ENCODE measurements around the gene TLR8. TPM values are rescaled to one million over a fixed set of nuclear protein-coding genes. Genes with fewer than 3 reads are reported as not detected.

TLR8 gene
- total RNA-seq, 4 donors from 2014 or later, result 0.47 to 6.7 (median 1.7) TPM

DNA sequence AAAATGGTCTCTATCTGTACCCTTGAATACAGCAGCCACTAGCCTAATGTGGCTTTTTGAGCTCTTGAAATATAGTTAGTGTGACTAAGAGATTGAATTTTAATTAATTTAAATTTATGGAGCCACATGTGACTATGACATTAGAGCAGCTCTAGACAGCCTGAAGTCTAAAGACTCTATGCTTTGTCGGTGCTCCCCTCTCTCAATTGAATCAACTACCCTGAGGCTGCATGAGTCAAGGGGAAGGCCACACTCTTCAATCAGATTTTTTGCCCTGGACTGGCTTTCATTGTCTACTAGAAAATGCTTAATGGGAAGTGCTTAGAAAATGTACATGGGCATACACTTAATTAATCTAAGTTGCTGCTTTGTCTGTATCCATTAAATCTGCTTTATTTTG, 27.9 kb upstream of the TLR8 start:
- Histone ChIP-seq H3K9me3 (no peaks in the 10 kb centered on the region), H3K27ac (no peak overlapping the region), H3K4me1 (no peaks in the 10 kb centered on the region), H3K36me3 (no peaks in the 10 kb centered on the region), H3K27me3 (no peaks in the 10 kb centered on the region), H3K4me3 (no peak overlapping the region)
- no peak for ATAC-seq
- TF ChIP-seq, protein P1, sequence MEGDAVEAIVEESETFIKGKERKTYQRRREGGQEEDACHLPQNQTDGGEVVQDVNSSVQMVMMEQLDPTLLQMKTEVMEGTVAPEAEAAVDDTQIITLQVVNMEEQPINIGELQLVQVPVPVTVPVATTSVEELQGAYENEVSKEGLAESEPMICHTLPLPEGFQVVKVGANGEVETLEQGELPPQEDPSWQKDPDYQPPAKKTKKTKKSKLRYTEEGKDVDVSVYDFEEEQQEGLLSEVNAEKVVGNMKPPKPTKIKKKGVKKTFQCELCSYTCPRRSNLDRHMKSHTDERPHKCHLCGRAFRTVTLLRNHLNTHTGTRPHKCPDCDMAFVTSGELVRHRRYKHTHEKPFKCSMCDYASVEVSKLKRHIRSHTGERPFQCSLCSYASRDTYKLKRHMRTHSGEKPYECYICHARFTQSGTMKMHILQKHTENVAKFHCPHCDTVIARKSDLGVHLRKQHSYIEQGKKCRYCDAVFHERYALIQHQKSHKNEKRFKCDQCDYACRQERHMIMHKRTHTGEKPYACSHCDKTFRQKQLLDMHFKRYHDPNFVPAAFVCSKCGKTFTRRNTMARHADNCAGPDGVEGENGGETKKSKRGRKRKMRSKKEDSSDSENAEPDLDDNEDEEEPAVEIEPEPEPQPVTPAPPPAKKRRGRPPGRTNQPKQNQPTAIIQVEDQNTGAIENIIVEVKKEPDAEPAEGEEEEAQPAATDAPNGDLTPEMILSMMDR (IDR thresholded peaks at IDR 0.05), result no peak
- whole genome bisulfite sequencing, 2 donors (ENCODE audit: low coverage in 1 of 2), result 86% methylated on average over 1 of the region's 1 CpG; no CpG with 5 or more reads in 1 of the 2 donors

DNA sequence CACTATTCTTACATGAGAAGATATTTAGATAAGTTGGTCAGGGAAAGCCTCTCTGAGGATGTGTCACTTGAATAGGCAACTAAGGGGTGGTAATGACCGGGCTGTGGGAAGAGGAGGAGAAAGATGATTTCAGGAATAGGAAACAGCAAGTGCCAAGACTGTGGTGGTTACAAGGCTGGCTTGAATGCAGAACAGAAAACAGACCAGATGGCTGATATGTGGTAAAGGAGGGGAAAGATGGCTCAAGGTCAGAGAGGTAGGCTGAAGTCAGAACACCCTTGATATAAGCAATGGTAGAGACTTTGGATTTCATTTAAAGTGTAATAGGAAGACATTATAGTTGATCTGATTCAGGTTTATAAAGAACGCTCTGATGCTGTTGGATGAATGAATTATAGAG, 24.5 kb upstream of the TLR8 start:
- no peaks in the 10 kb centered on the region for H3K4me1 ChIP-seq
- no peak for ATAC-seq
- no peaks in the 10 kb centered on the region for H3K9me3 ChIP-seq
- H3K27ac ChIP-seq, result no peak overlapping the region
- H3K27me3 ChIP-seq, result no peaks in the 10 kb centered on the region
- TF ChIP-seq EP300 (IDR thresholded peaks at IDR 0.05) (no peak), POLR2A (IDR thresholded peaks at IDR 0.05) (no peak), POLR2AphosphoS5 (IDR thresholded peaks at IDR 0.05) (no peak)
- TF ChIP-seq, protein P1 (IDR thresholded peaks at IDR 0.05), result no peak
- WGBS, 2 donors (ENCODE audit: low coverage in 1 of 2), result 50 to 82% methylated on average over 1 to 2 of the region's 2 CpGs
- no peaks in the 10 kb centered on the region for H3K36me3 ChIP-seq
- H3K4me3 ChIP-seq, result no peak overlapping the region

DNA sequence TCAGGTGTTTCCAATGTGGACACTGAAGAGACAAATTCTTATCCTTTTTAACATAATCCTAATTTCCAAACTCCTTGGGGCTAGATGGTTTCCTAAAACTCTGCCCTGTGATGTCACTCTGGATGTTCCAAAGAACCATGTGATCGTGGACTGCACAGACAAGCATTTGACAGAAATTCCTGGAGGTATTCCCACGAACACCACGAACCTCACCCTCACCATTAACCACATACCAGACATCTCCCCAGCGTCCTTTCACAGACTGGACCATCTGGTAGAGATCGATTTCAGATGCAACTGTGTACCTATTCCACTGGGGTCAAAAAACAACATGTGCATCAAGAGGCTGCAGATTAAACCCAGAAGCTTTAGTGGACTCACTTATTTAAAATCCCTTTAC, 20.9 kb upstream of the TLR8 start:
- no peak for ATAC-seq
- TF ChIP-seq EP300 (IDR thresholded peaks at IDR 0.05) (no peak), POLR2A (IDR thresholded peaks at IDR 0.05) (no peak), POLR2AphosphoS5 (IDR thresholded peaks at IDR 0.05) (no peak)
- TF ChIP-seq, protein P1 (IDR thresholded peaks at IDR 0.05), result no peak
- Histone ChIP-seq H3K9me3 (no peaks in the 10 kb centered on the region), H3K36me3 (no peaks in the 10 kb centered on the region), H3K27ac (no peak overlapping the region), H3K4me1 (no peaks in the 10 kb centered on the region), H3K4me3 (no peak overlapping the region), H3K27me3 (no peaks in the 10 kb centered on the region)
- 82% methylated on average over 4 of the region's 5 CpGs; no CpG with 5 or more reads in 1 of the 2 donors for WGBS, 2 donors (ENCODE audit: low coverage in 1 of 2)

DNA sequence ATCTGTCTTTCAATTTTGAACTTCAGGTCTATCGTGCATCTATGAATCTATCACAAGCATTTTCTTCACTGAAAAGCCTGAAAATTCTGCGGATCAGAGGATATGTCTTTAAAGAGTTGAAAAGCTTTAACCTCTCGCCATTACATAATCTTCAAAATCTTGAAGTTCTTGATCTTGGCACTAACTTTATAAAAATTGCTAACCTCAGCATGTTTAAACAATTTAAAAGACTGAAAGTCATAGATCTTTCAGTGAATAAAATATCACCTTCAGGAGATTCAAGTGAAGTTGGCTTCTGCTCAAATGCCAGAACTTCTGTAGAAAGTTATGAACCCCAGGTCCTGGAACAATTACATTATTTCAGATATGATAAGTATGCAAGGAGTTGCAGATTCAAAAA, 19.9 kb upstream of the TLR8 start:
- Histone ChIP-seq H3K4me3 (no peak overlapping the region), H3K27ac (no peak overlapping the region), H3K36me3 (no peaks in the 10 kb centered on the region), H3K27me3 (no peaks in the 10 kb centered on the region), H3K4me1 (no peaks in the 10 kb centered on the region), H3K9me3 (no peaks in the 10 kb centered on the region)
- TF ChIP-seq, protein P1 (IDR thresholded peaks at IDR 0.05), result no peak
- TF ChIP-seq POLR2A (IDR thresholded peaks at IDR 0.05) (no peak), POLR2AphosphoS5 (IDR thresholded peaks at IDR 0.05) (no peak)
- no peak for ATAC-seq
- 87% methylated on average over 3 of the region's 3 CpGs for WGBS, 2 donors (ENCODE audit: low coverage in 1 of 2)

DNA sequence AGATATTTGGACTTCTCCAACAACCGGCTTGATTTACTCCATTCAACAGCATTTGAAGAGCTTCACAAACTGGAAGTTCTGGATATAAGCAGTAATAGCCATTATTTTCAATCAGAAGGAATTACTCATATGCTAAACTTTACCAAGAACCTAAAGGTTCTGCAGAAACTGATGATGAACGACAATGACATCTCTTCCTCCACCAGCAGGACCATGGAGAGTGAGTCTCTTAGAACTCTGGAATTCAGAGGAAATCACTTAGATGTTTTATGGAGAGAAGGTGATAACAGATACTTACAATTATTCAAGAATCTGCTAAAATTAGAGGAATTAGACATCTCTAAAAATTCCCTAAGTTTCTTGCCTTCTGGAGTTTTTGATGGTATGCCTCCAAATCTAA, 19.3 kb upstream of the TLR8 start:
- ATAC-seq, result no peak
- no peaks in the 10 kb centered on the region for H3K4me1 ChIP-seq
- WGBS, 2 donors (ENCODE audit: low coverage in 1 of 2), result 77 to 85% methylated on average over 2 of the region's 2 CpGs

More for the DNA sequence above, 19.3 kb upstream of the TLR8 start:
- H3K9me3 ChIP-seq, result no peaks in the 10 kb centered on the region
- H3K27me3 ChIP-seq, result no peaks in the 10 kb centered on the region
- no peak overlapping the region for H3K27ac ChIP-seq
- no peaks in the 10 kb centered on the region for H3K36me3 ChIP-seq
- TF ChIP-seq, protein P1 (IDR thresholded peaks at IDR 0.05), result no peak
- TF ChIP-seq POLR2AphosphoS5 (IDR thresholded peaks at IDR 0.05) (no peak), POLR2A (IDR thresholded peaks at IDR 0.05) (no peak), EP300 (IDR thresholded peaks at IDR 0.05) (no peak)
- no peak overlapping the region for H3K4me3 ChIP-seq

All from gastroesophageal sphincter (tissue), 4 donors.